ENCODE results near the gene ING4. TPM values are rescaled to one million over a fixed set of nuclear protein-coding genes. Genes with fewer than 3 reads are reported as not detected.

Gene ING4
- 10 to 100 TPM; 14.9 to 15.5 TPM for total RNA-seq
- 10 to 100 TPM; 13.9 to 18.1 TPM for polyA plus RNA-seq

DNA sequence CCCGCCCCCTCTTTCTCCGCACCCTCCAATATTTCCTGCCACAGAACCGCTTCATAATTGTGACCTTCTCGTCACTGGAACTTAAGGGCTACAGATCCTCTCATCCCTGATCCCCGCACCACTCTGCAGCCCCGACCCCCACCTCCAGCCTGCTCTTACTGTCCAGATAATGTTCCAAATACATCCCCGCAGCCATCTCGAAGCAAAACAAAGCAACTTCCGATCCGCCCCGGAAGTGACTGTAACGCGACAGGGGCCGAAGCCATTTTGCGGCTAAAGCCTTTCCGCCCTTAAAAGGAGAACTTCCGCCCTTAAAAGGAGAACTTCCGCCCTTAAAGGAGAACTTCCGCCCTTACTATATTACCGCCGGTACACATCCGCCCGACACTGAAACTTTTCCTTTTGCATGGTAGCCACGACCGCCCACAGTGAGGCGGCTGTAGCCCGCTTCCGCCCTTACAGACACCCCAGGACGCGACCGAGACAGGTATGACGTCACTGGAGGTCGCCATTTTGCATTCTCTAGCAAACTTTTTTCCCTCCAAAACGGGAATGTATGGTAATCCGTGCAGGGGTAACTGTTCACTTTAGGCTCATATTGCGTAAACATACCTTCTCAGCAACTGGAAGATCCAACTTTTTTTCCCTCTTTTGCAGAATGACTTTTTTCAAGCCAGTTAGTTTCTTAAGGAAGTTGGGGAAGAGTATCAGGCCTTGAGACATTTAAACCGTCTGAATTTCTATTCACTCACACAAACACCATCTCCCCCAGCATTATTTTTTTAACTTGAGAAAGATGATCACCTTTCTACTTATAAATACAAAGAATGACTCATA is at the start of gene ING4:
Gene ING4 (minus strand): TSS at position 214 of the 837 bp plus-strand sequence. CDS start 18 bp downstream, at position 196.
- Histone ChIP-seq H3K4me1 (ENCODE audit: control insufficient read depth in 4 of 4, insufficient read depth in 4 of 4, low read length in 3 of 4) (peaks cover 4 to 11% (median 11%) of the 10 kb centered on the region in 4 donors), H3K4me3 (ENCODE audit: low read depth in 1 of 3, low read length in 3 of 3) (peak within 1 kb of the TSS; percentile 66 to 99 (median 94)), H3K27ac (ENCODE audit: low read depth in 1 of 2, low read length in 2 of 2) (peak within 1 kb of the TSS; percentile 57 to 85), H3K36me3 (ENCODE audit: control insufficient read depth in 4 of 4, insufficient read depth in 3 of 4, low read depth in 1 of 4, low read length in 3 of 4) (peaks cover 8 to 15% (median 12%) of the 10 kb centered on the region in 4 donors), H3K27me3 (ENCODE audit: control insufficient read depth in 4 of 4, insufficient read depth in 4 of 4, low read length in 3 of 4) (no peaks in the 10 kb centered on the region), H3K9me3 (ENCODE audit: control insufficient read depth in 4 of 4, low read length in 3 of 4) (no peaks in the 10 kb centered on the region), H3K9ac (ENCODE audit: low read depth in 1 of 2, low read length in 2 of 2) (peak within 1 kb of the TSS; percentile 41 to 83)
- peak; percentile 99 to 100 for TF ChIP-seq GABPA (IDR thresholded peaks at IDR 0.05 in 1 of 2, conservative IDR thresholded peaks at IDR 0.05 in 1 of 2)
- TF ChIP-seq SP1 (IDR thresholded peaks at IDR 0.05), result peak; percentile 91
- TF ChIP-seq, protein P1, sequence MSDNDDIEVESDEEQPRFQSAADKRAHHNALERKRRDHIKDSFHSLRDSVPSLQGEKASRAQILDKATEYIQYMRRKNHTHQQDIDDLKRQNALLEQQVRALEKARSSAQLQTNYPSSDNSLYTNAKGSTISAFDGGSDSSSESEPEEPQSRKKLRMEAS (IDR thresholded peaks at IDR 0.05), result peak; percentile 97
- TF ChIP-seq HNF4A (conservative IDR thresholded peaks at IDR 0.05), result peak; percentile 25 to 40
- peak; percentile 57 to 68 for TF ChIP-seq RXRA (IDR thresholded peaks at IDR 0.05)
- TF ChIP-seq, protein P2, sequence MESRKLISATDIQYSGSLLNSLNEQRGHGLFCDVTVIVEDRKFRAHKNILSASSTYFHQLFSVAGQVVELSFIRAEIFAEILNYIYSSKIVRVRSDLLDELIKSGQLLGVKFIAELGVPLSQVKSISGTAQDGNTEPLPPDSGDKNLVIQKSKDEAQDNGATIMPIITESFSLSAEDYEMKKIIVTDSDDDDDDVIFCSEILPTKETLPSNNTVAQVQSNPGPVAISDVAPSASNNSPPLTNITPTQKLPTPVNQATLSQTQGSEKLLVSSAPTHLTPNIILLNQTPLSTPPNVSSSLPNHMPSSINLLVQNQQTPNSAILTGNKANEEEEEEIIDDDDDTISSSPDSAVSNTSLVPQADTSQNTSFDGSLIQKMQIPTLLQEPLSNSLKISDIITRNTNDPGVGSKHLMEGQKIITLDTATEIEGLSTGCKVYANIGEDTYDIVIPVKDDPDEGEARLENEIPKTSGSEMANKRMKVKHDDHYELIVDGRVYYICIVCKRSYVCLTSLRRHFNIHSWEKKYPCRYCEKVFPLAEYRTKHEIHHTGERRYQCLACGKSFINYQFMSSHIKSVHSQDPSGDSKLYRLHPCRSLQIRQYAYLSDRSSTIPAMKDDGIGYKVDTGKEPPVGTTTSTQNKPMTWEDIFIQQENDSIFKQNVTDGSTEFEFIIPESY (IDR thresholded peaks at IDR 0.05), result peak; percentile 90
- TF ChIP-seq JUND (IDR thresholded peaks at IDR 0.05), result peak; percentile 79 to 82
- no peak for TF ChIP-seq FOXA2 (IDR thresholded peaks at IDR 0.05)
- TF ChIP-seq REST (IDR thresholded peaks at IDR 0.05), result no peak
- TF ChIP-seq NR2F2 (IDR thresholded peaks at IDR 0.05), result peak; percentile 79
- TF ChIP-seq YY1 (IDR thresholded peaks at IDR 0.05), result peak; percentile 99
- no peak for TF ChIP-seq FOXA1 (IDR thresholded peaks at IDR 0.05)
- peak; percentile 96 to 99 for TF ChIP-seq EGR1 (IDR thresholded peaks at IDR 0.05; ENCODE audit: low read depth in 2 of 2)
- TF ChIP-seq TAF1 (conservative IDR thresholded peaks at IDR 0.05), result peak; percentile 21
- TF ChIP-seq ATF3 (IDR thresholded peaks at IDR 0.05), result peak; percentile 68
- TF ChIP-seq, protein P3, sequence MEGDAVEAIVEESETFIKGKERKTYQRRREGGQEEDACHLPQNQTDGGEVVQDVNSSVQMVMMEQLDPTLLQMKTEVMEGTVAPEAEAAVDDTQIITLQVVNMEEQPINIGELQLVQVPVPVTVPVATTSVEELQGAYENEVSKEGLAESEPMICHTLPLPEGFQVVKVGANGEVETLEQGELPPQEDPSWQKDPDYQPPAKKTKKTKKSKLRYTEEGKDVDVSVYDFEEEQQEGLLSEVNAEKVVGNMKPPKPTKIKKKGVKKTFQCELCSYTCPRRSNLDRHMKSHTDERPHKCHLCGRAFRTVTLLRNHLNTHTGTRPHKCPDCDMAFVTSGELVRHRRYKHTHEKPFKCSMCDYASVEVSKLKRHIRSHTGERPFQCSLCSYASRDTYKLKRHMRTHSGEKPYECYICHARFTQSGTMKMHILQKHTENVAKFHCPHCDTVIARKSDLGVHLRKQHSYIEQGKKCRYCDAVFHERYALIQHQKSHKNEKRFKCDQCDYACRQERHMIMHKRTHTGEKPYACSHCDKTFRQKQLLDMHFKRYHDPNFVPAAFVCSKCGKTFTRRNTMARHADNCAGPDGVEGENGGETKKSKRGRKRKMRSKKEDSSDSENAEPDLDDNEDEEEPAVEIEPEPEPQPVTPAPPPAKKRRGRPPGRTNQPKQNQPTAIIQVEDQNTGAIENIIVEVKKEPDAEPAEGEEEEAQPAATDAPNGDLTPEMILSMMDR (IDR thresholded peaks at IDR 0.05; ENCODE audit: low read depth, low read length, missing input control), result no peak
- peak; percentile 37 to 44 for TF ChIP-seq RAD21 (IDR thresholded peaks at IDR 0.05)
- peak; percentile 93 for DNase-seq (ENCODE audit: low spot score)
- WGBS, result 2% methylated on average over 37 of the region's 37 CpGs

Measured in liver (tissue), 9 donors.